Neural progenitor cell (in vitro differentiated cells): Measurements from ENCODE around the gene MEIS1.

ENCODE experiments used
- EZH2 ChIP-seq: fragments of 200-600 bp; sonication (generic); IDR thresholded peaks from 2 replicates; pipeline ENCODE4 v1.6.1; 2017; ENCODE audit warnings: antibody characterized with exemption, mild to moderate bottlenecking, moderate library complexity
- TF ChIP-seq, protein P1 (sequence below): fragments of 200-600 bp; sonication (generic); IDR thresholded peaks from 2 replicates; pipeline ENCODE4 v1.5.1; 2017; ENCODE audit warnings: antibody characterized with exemption, mild to moderate bottlenecking

- TF ChIP-seq, protein P1, sequence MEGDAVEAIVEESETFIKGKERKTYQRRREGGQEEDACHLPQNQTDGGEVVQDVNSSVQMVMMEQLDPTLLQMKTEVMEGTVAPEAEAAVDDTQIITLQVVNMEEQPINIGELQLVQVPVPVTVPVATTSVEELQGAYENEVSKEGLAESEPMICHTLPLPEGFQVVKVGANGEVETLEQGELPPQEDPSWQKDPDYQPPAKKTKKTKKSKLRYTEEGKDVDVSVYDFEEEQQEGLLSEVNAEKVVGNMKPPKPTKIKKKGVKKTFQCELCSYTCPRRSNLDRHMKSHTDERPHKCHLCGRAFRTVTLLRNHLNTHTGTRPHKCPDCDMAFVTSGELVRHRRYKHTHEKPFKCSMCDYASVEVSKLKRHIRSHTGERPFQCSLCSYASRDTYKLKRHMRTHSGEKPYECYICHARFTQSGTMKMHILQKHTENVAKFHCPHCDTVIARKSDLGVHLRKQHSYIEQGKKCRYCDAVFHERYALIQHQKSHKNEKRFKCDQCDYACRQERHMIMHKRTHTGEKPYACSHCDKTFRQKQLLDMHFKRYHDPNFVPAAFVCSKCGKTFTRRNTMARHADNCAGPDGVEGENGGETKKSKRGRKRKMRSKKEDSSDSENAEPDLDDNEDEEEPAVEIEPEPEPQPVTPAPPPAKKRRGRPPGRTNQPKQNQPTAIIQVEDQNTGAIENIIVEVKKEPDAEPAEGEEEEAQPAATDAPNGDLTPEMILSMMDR, result no peak
- no peak for TF ChIP-seq EZH2
These were observed 91.3 kb downstream of the MEIS1 start for GRCh38 chr2:66526180-66526579.
